ENCODE measurements around the gene AVPR2. TPM values are rescaled to one million over a fixed set of nuclear protein-coding genes. Genes with fewer than 3 reads are reported as not detected.

The AVPR2 gene
- total RNA-seq, 1 donor from 2014 or later, result 0.48 TPM

DNA sequence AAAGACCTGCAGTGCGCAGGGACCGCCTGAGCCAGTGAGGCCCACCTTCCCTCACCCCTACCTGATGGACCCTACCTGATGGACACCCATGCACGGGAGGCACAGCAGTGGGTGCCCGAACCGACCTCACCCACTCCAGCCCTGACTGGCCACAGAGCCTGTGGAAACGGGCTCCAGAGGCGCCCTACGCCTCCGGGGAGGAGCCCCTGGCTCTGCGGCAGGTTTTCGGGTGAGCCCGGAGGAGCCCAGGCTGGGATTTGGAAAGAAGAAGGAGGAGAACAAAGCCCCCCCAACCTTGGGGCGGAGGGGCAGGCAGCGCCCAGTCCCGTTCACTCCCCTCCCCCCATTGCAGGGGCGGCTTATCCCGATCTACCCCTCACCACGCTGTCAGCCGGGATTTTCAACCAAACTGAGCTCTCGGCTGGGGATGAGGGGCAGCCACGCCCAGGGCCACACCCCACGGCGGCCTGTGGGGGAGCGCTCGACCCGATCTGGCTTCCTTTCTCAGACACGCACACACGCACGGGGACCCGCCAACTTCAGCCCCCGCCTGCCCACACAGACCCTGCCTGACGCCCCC lies 19.2 kb upstream of the AVPR2 start:
- DNase-seq (ENCODE audit: low read depth), result no peak

GRCh38 chrX:153885968-153886903 lies 18.2 kb upstream of the AVPR2 start, which contains the start of gene L1CAM:
Gene L1CAM (minus strand): TSS chrX:153886173. CDS start chrX:153875836, 10,337 bp downstream.
- no peak for DNase-seq (ENCODE audit: low read depth)

- DNase-seq (ENCODE audit: low read depth), result peak; percentile 63
Observed at GRCh38 chrX:153886915-153887314, 17.6 kb upstream of the AVPR2 start.

DNA sequence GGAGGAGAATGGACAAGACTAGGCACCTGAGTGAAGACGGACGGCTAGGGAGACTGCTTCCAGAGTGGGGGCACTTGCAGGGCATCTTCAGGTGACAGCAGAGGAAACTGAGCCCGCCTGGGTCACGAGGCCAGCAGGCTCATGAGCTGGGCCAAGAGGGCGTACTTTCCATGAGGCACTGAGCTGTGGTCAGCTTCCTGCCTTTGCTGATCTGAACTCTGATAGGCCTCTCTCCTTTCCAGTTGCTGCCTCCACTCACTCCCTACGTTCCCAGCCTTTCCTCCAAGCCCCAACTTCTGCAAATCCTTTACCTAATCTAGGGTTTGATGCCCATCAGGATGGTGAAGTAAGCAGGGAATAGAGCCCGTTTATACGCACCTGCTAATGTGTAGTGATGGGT lies 17.1 kb upstream of the AVPR2 start:
- no peak for DNase-seq (ENCODE audit: low read depth)

GRCh38 chrX:153888344-153888743 lies 16.1 kb upstream of the AVPR2 start:
- DNase-seq (ENCODE audit: low read depth), result no peak

DNA sequence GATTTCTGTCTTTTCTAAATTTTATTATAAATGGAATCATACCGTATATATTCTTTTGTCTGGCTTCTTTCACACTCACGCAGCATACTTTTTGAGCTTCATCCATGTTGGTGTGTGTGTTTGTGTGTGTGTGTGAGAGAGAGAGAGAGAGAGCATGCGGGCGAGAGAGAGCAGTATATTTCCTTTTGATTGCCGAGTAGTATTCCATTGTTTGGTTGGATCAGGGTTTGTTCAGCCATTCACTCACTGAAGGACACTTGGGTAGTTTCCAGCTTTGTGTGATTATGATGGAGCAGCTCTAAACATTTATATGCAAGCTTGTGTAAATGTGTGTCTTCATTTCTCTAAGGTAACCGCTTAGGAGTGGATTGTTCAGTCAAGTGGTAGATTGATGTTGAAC lies 15.3 kb upstream of the AVPR2 start:
- no peak for DNase-seq (ENCODE audit: low read depth)

GRCh38 chrX:153897899-153898298 lies 6.6 kb upstream of the AVPR2 start:
- DNase-seq (ENCODE audit: low read depth), result no peak

- DNase-seq (ENCODE audit: low read depth), result peak; percentile 93
Observed at GRCh38 chrX:153900831-153901752, 3.4 kb upstream of the AVPR2 start.

GRCh38 chrX:153901753-153902140 lies 2.7 kb upstream of the AVPR2 start:
- DNase-seq (ENCODE audit: low read depth), result no peak

DNA sequence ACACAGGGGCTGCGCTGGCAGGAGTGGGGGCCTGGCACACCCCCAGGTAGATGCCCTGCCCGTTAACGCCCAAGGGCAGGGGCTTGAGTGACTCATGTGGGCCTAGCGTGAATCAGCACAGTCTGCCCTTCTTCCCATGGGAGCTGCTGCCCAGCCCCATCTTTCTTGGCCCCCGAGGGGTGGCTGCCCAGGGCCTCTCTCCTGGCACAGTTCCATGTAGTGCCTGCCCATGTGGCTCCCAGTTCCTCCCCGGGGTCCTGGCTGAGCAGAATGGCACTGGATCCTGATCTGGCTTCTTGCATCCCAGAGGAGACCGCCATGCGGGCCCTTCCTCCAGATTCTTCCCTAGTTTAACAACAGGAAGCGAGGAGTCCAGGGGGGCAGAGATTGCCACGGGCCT lies 2.1 kb upstream of the AVPR2 start:
- DNase-seq (ENCODE audit: low read depth), result no peak

DNA sequence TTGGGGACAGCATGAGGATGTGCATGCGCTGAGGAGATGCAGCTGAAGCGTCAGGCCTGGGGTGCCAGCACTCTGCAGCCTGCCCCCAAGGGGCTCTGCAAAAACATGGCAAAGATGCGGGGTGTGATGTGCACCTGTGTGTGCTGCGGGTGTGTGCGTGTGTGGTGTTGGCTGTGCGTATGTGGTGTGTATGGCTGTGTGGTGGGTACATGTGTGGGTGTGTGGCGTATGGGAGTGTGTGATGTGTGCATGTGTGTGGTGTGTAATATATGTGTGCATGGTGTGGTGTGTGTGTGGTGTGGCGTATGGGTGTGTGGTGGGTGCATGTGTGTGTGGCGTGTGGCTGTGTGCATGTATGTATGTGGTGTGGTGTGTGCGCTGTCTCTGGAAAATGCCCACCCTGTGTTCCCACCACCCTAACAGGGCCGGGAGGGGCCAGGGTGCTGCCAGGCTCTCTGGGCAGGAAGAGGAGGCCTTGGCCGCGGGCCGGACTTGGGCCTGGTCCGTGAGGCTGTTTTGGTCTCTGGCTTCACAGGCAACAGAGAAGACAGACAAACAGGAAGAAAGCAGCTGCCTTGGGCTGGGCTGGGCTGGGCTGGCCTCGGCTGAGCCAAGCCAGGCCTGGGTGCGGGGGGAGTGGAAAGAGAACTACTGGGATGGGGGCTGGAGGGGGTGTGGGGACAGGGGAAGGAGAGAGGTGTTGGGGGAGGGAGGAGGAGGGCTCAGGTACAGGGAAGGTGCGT lies 1.1 kb upstream of the AVPR2 start:
- peak; percentile 61 for DNase-seq (ENCODE audit: low read depth)

DNA sequence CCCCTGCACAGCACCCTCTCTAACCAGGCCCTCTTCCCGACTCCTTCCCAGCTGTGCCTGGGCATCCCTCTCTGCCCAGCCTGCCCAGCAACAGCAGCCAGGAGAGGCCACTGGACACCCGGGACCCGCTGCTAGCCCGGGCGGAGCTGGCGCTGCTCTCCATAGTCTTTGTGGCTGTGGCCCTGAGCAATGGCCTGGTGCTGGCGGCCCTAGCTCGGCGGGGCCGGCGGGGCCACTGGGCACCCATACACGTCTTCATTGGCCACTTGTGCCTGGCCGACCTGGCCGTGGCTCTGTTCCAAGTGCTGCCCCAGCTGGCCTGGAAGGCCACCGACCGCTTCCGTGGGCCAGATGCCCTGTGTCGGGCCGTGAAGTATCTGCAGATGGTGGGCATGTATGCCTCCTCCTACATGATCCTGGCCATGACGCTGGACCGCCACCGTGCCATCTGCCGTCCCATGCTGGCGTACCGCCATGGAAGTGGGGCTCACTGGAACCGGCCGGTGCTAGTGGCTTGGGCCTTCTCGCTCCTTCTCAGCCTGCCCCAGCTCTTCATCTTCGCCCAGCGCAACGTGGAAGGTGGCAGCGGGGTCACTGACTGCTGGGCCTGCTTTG lies 1.1 kb downstream of the AVPR2 start:
- DNase-seq (ENCODE audit: low read depth), result no peak

DNA sequence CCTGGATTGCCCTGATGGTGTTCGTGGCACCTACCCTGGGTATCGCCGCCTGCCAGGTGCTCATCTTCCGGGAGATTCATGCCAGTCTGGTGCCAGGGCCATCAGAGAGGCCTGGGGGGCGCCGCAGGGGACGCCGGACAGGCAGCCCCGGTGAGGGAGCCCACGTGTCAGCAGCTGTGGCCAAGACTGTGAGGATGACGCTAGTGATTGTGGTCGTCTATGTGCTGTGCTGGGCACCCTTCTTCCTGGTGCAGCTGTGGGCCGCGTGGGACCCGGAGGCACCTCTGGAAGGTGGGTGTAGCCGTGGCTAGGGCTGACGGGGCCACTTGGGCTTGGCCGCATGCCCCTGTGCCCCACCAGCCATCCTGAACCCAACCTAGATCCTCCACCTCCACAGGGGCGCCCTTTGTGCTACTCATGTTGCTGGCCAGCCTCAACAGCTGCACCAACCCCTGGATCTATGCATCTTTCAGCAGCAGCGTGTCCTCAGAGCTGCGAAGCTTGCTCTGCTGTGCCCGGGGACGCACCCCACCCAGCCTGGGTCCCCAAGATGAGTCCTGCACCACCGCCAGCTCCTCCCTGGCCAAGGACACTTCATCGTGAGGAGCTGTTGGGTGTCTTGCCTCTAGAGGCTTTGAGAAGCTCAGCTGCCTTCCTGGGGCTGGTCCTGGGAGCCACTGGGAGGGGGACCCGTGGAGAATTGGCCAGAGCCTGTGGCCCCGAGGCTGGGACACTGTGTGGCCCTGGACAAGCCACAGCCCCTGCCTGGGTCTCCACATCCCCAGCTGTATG lies 1.8 kb downstream of the AVPR2 start:
- DNase-seq (ENCODE audit: low read depth), result no peak

DNA sequence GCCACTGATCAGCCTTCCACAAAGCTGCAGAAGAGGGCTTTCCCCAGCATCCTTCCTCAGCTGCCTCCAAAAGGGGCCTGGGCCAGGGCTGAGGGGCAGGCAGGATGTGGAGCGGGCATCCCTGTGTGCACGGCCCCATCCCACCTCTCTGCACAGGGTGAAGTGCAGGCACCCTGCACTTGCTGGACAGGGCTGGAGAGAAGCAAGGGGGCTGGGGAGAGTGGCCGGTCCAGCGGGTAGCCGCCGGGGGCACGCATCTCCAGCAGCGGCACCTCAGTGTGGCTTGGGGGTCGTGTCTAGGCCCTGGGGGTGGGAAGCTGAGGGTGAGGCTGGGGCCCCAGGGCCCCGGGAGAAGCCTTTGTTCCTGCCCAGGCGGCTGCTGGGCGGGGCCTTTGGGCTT lies 3.0 kb downstream of the AVPR2 start:
- DNase-seq (ENCODE audit: low read depth), result no peak

- no peak for DNase-seq (ENCODE audit: low read depth)
Observed at GRCh38 chrX:153908219-153908860, 3.9 kb downstream of the AVPR2 start.

DNA sequence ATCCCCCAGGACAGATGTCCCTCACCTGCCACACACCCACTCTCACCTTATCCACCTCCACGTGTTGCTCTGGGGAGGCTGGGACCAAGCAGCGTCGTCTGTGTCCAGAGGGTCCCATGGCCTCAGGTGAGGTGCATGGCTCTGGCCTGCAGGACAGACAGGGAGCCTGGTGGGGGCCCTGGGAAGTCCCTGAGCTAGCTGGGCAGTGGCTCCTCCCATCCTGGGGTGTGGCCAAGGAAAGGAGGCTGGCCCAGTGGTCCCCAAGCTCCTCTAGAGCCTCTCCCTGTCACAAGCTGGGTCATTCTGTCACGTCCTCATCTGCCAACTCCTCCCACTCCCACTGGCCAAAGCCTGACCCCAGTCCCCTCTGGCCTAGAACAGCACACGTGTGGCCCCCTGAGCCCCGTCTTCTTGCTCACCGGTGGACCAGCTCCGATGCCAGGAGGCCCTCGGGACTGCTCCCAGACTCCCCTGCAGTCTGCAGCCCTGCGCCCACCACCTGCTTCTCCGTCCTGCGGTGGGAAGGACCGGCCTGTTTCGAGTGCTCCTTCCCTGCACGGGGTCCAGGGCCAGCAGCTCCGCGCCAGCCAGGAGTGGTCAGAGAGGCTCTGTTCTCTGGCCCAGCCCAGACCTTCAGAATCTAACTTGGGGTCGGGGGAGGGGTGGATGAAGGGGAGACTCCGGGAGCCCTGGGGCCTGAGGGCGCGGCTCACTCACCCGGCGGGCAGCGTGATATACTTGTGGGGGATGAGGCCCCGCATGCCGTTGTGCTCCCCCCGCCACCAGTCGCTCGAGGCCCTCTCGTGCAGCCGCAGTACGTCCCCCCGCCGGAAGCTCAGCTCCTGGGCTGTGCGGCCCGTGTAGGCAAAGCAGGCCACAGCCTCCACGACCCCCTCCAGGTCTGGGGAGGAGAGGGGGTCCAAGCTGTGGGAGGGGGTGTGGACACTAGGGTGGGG lies 4.8 kb downstream of the AVPR2 start:
- no peak for DNase-seq (ENCODE audit: low read depth)

- no peak for DNase-seq (ENCODE audit: low read depth)
Observed at GRCh38 chrX:153909980-153910360, 5.5 kb downstream of the AVPR2 start.

DNA sequence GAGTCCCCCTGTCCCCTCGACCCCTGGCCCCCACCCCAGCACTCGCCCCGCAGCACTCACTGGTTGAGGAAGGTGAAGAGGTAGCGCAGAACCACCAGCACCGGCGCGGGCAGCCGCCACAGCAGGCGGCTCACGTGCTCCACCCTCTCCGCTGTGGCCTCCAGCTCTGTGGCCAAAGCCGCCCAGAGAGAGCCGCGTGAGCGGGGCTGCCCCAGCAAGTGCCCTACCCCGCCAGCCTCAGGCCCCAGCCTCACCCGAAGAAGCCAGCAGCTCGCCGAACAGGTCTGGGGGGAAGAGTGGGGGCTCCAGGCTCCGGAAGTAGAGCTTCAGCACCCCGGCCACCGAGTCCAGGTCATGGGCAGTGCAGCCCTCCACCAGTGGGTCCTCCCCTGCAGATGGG lies 6.0 kb downstream of the AVPR2 start:
- DNase-seq (ENCODE audit: low read depth), result no peak

Data from myocyte (in vitro differentiated cells).